Choroid plexus epithelial cell (primary cell): ENCODE data around the gene TPK1.
"Not testable (repeated sequence)": the region's sequence is repeated elsewhere in the genome, so short reads cannot be mapped to it uniquely, and the experiment has no call there.

ENCODE experiments used
- DNase-seq: peaks from one replicate; pipeline ENCODE4 v3.0.0-alpha.2; 2010; ENCODE audit warnings: low read depth
- H3K4me3 ChIP-seq: 2 replicates; pipeline ENCODE4 v1.5.1; 2011; ENCODE audit warnings: low read depth, mild to moderate bottlenecking, control low read depth, low read length, moderate library complexity
- CTCF ChIP-seq: conservative IDR thresholded peaks from 2 replicates; pipeline ENCODE4 v1.5.1; 2011; ENCODE audit warnings: low read depth, mild to moderate bottlenecking, control low read depth, inconsistent platforms, low read length, moderate library complexity

Gene TPK1

DNA sequence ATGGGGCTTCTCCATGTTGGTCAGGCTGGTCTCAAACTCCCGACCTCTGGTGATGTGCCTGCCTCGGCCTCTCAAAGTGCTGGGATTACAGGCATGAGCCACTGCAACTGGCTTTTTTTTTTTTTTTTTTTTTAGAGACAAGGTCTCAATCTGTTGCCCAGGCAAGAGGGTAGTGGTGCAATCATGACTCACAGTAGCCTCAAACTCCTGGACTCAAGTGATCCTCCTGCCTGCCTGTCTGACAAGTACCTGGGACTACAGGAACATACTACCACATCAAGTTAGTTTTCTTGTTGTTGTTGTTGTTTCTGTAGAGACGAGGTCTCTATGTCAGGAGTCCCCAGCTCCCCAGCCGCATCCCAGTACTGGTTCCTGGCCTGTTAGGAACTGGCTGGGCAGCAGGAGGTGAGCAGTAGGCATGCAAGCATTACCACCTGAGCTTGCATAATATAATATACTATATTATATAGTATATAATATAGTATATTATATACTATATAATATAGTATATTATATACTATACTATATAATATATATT is 55.7 kb downstream of the TPK1 start:
- H3K4me3 ChIP-seq: no peak overlapping the region
- peak; percentile 42 for DNase-seq
- TF ChIP-seq CTCF: no peak

DNA sequence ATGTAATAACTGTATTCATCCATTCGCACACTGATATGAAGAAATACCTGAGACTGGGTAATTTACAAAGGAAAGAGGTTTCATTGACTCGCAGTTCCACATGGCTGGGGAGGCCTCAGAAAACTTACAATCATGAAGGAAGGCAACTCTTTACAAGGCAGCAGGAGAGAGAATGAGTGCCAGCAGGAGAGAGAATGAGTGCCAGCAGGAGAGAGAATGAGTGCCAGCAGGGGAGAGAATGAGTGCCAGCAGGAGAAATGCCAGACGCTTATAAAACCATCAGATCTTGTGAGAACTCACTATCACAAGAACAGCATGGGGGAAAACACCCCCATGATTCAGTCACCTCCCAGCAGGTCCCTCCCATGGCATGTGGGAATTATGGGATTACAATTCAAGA is 58.0 kb downstream of the TPK1 start:
- H3K4me3 ChIP-seq, DNase-seq: not testable (repeated sequence)

DNA sequence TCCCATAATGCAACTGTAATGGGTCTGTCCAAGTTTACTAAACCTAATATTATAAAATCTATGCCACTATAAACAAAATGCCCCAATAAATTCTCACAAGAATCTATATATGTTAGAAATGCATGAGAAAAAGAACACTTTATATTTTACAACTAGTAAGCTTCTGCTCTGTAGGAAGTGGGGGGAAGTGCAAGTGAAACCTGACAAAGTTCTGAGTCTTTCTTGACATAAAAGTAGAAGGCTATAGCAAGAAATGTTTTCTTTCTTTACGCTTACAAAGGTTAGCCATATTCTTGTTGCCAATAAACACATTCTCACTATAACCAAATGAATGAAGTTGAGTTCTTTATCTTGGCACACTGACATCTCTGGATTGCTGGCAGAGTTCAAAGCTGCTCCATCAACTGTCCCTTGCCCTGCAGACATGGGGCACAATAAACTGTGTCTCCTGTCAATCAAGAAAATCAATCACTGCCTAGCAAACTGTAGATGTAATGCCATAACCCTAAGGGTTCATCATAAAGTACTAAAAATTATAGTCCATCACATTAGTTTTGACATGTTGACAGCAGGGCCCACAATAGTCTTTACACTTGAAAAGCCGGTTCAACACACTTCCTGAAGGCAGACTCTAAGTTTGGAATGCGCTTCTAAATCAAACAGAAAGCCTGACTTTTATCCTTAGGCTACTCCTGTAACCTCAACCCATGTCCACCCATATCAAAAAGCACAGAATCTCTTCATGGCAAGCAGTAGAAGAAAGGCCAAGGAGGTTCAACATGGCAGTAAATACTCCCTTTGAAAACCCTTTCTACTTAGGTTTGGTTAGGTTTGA is 58.6 kb downstream of the TPK1 start:
- DNase-seq: no peak
- H3K4me3 ChIP-seq: no peak overlapping the region
- TF ChIP-seq CTCF: no peak

DNA sequence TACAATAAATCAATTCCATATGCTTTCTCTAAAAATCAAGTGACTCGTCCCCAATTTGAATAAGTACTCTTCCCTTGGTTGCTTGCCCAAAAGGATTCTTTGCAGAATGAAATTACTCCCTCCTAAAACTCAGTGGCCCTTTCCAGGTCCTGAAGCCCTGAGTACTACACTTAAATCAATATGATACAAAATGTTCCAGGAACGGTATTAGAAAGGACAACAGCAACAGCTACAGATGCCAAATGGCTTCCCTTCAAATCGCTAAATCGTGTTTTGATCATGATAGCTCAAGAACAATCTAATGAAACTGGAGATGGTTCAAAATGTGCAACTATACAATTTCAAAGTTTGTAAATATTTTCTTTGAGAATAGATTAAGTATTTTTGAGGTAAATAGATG is 59.4 kb downstream of the TPK1 start:
- DNase-seq: no peak
- no peak overlapping the region for H3K4me3 ChIP-seq
- TF ChIP-seq CTCF: no peak

GRCh38 chr7:144775749-144776148 is 60.1 kb downstream of the TPK1 start:
- TF ChIP-seq CTCF: no peak
- H3K4me3 ChIP-seq: no peak overlapping the region
- DNase-seq: no peak

DNA sequence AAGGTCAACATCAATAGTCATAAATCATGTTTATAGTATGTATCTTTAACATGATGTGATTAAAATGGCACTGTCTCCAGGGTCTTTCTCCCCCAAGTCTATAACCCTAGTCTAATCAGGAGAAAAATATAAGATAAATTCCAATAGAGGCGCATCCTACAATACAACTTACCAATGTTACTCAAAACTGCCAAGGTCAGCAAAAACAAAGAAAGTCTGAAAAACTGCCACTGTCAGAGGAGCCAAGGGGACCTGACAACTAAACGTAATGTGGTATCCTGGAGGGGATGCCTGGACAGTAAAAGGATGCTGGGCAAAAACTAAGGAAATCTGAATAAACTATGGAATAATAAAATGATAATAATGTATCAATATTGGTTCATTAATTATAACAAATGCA is 63.9 kb downstream of the TPK1 start:
- H3K4me3 ChIP-seq: no peak overlapping the region
- DNase-seq: no peak
- no peak for TF ChIP-seq CTCF

DNA sequence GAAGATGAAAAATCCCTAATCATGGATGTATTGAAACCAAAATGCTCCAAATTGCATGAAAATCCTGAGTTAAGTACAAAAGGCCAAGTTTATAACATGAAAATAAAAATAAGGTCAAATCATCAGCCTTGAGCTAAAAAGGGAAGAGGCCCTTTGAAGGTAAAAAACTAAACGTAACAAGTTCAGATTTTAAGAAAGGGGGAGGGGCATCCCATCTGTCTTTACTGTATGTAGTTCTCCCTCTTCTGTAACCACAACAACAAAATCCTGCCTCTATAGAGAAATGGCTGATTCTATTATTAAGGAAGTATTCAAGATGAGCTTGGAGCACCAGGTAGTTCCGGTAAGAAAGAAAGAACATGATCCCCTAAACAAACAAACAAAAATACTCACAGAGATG is 64.7 kb downstream of the TPK1 start:
- no peak for DNase-seq
- TF ChIP-seq CTCF: no peak

More for the DNA sequence above, 64.7 kb downstream of the TPK1 start:
- H3K4me3 ChIP-seq: no peak overlapping the region
